Stimulated activated CD4-positive, alpha-beta T cell treated with anti-CD3 and anti-CD28 coated beads, Interleukin-12 subunit alpha, Interleukin-12 subunit beta, amount 100 ng/mL, for 48 hours (primary cell): ENCODE measurements around the gene TSPYL4.
"Not testable (repeated sequence)": the region's sequence is repeated elsewhere in the genome, so short reads cannot be mapped to it uniquely, and the experiment has no call there.

ENCODE experiments used
- DNase-seq, 3 donors: peaks; one replicate each; pipeline ENCODE4 v3.0.0-alpha.2; 2020; ENCODE audit warnings: low read depth in 2 of 3, low spot score in 1 of 3

The TSPYL4 gene

DNA sequence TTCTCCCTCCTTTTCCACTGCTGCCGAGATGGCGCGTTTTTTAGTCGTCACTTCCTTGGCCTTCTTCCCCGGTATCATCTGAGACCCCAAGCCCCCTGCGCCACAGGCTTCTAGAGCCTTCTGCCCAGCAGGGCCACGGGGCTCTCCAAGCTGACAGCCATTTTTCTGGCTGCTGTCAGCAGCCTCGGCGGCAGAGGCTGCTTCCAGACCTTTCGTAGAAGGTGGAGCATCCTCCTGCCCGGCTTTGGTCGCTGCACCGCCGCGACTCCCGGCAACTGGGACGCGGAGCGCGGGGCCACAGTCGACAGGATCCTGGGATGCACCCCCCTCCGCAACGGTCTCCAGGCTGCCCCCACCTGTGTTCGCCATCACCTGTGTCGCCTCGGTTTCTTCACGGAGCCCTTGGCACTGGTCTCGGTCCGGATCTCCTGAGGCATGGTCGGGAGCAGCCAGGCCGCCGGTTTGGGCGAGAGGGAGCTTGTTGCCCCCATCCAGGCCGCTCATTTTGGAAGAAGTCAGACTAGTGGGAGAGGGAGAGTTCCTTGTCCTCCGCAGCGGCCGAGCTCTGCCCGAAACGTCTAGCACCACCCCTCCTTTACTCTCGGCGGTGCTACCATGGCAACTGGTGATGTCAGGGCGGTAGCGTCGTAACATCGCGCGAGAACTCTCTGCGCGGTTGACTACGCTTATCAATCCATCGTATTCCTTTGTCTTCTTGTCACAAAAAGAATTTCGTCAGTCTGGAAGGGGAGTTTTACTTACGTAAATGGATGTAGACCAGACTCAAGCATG is at the start of gene TSPYL4:
Gene TSPYL4 (minus strand): TSS at position 571 of the 792 bp plus-strand sequence. CDS start 67 bp downstream, at position 504.
- DNase-seq, result peak; percentile 78 to 86 (median 80)

DNA sequence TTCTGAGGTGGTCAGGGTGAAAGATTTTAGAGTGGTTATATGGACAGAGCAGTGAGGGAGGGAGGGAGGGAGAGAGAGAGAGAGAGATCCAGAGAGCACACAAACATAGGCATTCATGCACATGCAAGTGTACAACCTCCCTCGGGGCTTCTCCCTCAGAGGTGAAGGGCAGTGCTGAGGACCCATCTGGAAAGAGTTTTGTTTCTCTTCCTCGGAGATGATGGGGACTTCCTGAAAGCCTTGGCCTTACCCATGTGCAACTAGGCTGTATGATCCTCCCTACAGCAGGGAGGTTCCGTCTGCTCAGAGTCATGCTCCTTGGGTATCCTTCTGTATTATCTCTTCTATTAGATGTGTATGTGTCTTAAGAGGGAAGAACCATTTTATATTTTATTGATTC is 47.2 kb upstream of the TSPYL4 start:
- no peak for DNase-seq

DNA sequence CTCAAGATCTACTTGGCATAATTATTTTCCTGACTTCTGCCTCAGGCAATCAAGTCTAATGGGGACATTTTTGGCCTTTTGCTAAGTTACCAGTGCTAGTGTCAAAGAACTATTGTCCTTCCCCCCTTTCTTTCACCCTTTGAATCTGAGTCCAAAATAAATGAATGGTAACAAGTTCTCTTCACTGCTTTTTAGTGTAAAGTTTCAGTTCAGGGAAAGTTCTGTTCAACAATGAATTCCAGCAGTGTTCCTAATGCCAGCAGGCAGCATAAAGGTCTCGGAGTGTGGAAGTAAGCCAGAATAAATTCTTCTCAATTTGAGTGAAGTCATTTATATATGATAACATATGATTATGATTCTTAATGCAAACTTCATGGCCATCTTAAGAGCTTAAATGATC is 46.7 kb upstream of the TSPYL4 start:
- DNase-seq, result no peak

DNA sequence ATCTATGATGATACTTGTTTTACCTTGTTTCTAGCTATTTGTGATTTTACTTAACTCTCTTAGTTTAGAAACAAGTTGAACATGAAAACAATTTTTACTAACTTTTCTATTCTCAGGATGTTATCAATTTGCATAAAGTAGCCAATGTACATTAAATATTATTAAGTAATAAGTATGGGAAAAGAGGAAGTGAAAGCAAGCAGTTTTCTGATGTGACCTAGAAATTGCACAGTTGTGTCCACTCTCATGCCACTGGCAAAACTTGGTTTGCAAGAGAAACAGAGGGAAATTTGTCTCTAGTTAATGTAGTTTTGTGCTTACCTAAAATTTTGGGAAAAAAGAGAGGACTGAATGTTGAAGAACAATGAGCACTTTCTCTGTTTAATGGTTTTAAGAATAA is 45.1 kb upstream of the TSPYL4 start:
- no peak for DNase-seq

DNA sequence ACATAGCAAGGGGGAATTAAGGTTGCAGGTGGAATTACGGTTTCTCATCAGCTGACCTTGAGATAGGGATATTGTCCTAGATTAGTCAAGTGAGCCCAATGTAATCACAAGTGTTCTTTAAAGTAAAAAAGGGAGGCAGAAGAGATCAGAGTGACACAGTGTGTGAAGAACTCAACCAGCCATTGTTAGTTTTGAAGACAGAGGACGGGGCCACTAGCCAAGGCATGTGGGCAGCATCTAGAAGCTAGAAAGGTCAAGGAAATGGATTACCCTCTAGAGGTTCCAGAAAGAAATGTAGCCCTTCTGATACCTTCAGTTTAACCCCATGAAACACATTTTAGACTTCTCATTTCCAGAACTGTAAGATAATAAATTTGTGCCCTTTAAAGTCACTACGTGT is 44.4 kb upstream of the TSPYL4 start:
- DNase-seq, result no peak

DNA sequence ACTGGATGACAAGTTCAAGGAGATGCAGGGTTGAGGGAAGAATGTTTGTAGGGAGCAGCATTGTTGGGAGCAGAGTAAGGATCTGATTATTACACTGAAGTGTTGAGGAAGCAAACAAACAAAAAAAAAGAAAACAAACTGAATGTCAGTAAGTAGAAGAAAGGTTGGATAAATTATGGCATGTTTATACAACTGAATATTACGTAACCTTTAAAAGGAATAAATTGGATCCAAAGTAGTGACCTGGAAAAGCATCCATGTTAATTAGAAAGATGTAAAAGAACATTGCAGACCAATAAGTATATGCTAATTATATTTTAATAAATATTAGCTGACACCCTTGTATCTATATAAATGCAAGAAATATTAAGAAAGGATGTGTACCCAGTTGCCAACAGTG is 38.7 kb upstream of the TSPYL4 start:
- no peak for DNase-seq

DNA sequence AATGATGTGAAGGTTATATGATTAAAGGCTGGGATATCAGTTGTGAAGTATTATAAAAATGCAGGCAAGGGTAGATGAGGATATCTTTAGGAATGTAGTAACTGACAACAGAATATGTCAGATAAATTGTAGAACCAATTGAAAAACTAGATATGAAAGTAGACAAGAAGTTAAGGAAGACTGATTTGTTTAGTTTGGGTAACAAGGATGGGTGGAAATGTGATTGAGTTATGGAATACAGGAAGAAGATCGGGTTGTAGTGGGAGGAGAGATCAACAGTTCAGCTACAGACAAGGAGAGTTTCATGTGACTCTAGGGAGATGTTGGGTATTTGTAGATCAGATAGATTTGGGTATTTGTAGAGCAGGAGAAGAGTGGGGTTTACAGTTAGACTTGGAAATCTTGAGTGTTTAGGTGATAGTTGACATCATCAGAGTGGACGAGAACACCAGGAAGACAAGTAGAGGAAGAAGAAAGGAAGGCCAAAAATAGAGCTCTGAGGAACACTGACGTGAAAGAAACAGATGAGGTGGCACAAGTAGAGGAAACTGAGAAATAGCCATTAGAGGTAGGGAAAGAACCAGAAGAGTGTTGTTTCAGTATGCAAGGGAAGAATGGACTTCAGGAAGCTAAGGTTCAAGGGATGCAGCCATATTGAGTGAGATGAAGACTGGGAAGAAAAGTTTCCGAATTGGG is 38.0 kb upstream of the TSPYL4 start:
- DNase-seq, result no peak

DNA sequence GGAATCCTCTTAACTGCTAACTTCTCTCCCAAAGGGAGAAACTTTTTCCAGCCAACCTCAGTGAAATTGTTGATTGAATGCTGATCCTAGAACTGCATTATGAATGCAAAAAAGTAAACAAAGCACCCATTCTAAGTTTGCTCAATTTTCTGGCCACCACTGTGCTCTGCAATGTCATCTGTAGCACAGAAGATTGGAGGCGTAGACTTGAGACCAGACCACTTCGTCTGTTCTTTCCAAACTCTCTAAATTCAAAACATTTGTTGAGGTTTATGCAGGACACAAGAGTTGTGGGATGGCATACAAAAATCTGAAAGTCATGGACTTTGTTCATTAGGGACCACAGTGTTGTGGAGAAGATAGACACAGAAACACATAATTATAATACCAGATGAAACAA is 36.9 kb upstream of the TSPYL4 start:
- no peak for DNase-seq

DNA sequence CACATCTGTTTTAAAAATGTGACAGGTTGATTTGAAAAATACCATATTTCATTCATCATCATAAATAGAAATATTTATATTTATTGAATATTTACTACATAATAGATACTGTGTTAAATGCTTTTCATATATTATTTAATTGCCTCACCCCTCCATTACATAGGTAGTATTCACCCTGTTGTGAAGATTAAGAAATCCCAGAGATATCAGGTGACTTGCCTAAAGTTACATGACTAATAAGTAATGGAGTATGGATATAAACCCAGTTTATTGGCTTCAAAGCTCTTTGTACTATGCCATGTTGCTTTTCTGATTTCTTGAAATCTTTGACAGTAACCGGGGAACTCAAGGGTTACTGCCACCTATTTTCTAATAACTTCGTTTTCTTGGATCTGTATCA is 36.0 kb upstream of the TSPYL4 start:
- no peak for DNase-seq

DNA sequence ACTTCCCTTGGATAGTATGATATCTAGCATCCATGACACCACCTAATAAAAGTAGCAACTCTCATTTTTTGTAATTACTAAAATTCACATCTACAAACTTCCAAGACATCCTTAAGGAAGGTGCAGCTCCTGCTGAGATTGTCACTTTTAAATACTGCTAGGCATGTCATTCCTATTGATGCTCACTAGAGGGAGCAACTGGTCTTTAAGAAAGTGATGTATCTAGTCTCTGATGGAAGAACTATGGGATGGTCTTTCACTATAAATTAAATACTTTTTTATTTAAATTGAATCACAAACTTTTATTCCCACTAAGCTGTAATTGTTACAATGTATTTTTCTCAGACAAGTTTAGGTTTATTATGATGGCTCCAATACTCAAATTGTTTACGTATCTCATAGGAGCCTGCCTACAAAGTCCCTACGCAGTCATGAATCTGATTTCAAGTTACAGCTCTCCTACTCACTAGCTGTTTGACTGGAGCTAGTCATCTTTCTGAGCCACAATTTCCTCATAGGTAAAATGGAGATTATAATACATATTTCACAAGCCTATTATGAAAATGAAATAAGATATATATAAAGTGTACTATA is 33.9 kb upstream of the TSPYL4 start:
- no peak for DNase-seq

DNA sequence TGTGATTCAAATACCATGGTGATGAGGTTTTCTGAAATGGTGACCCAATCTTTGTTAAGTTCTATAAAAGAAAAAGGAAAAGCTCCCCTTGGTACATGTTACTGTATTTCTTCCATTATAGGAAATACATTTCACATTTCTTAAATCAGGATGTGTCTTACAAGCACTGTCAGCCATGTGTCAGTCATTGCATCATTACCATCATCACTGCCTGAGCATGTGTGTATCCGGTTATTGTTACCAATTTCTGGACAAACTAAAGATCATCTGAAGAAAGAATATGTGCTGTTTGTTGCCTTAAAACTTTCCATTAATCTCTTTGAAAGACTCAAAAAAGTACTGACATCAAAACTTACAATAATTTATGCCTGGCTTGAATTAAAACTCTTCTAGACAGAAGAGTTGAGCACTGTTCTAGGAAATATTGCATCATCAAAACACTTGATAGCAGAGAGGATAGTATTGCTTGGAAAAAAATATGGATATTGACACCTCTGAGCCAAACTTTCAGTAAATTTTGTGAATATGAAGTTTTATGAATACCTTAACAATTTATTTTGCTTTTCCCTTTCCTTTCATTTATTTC is 33.0 kb upstream of the TSPYL4 start:
- no peak for DNase-seq

DNA sequence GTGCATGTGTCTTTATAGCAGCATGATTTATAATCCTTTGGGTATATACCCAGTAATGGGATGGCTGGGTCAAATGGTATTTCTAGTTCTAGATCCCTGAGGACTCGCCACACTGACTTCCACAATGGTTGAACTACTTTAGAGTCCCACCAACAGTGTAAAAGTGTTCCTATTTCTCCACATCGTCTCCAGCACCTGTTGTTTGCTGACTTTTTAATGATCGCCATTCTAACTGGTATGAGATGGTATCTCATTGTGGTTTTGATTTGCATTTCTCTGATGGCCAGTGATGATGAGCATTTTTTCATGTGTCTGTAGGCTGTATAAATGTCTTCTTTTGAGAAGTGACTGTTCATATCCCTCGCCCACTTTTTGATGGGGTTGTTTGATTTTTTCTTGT is 31.1 kb upstream of the TSPYL4 start:
- DNase-seq, result not testable (repeated sequence)

DNA sequence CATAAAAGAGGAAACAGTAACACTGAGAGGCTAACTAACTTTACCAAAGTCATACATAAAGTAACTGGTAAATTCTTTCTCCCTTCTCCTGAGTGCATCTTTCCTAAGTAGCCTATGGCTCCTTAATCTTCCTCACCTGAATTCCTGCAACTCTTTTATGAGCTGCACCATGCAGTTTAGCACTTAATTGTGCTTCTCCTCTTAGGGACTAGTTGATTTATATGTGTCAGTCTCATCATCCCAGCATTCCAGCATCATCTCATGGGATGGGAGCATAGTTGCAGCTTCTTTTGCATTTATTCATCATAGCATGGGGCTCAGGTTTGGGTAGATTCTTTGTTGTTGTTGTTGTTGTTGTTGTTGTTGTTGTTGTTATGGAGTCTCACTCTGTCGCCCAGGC is 29.3 kb upstream of the TSPYL4 start:
- no peak for DNase-seq

DNA sequence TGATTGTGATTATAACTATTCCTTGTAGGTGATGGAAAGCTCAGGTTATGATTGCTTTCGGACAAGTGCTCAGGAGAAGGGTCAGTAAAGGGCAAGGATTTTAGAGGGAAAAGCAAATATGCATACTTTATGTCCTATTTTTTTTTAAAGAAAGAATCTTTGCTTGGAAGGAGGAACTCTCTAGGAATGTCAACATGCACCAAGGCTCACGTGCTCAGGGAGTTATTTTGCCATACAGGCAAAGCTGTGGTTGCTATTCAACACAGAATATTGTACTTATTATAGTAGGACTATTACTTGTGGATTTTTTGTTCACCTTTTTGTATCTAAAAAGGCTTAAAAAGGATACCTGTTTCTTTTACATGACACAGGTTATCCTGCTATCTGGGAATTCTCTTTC is 28.8 kb upstream of the TSPYL4 start:
- DNase-seq, result no peak

DNA sequence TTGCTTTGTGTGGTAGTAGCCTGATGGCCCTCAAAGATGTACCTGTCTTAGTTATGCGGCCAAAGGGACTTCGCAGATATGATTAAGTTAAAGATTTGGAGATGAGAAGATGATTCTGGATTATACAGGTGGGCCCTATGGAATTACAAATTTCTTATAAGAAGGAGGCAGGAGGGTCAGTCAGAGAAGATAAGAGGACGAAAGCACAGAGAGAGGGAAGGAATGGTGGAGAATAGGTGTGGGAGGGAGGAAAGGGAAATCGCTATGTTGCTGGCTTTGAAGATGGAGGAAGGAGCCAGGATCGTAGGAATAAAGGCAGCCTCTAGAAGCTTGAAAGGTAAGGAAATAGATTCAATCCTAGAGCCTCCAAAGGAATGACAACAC is 27.1 kb upstream of the TSPYL4 start:
- no peak for DNase-seq

DNA sequence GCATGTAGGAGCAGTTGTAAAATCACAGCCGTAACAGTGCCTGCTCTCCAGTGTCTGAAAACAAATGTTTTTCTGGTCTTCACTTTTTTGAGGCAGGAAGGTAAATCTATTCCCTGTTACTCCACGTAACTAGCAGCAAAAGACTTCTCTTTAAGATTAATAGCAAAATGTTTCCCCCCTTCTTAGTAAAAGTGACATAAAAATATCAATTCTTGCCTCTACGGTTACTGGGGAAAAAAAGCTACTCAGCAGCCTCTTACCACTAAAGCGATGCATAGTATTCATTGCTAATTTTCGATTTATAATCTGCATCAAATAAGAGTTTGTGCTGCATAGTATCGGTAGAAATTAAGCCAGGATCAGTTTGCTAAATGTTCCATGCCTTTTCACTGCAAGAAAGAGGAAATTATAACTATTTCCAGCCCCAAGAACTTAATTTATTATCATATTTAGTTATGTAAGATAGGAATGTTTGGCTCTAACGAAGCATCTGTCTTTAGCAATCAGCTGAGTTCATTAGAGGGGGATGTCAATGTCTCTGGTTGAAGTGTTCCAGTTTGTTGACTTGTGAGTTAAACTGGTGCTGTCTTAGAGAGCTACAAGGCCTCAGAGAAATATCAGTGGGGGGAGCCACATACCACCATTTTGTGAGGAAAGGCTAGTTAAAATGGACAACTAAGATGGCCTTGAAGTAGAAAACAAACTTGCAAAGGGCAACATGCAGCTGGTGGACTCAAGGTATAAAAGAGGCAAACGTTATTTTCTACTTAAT is 26.5 kb upstream of the TSPYL4 start:
- no peak for DNase-seq

DNA sequence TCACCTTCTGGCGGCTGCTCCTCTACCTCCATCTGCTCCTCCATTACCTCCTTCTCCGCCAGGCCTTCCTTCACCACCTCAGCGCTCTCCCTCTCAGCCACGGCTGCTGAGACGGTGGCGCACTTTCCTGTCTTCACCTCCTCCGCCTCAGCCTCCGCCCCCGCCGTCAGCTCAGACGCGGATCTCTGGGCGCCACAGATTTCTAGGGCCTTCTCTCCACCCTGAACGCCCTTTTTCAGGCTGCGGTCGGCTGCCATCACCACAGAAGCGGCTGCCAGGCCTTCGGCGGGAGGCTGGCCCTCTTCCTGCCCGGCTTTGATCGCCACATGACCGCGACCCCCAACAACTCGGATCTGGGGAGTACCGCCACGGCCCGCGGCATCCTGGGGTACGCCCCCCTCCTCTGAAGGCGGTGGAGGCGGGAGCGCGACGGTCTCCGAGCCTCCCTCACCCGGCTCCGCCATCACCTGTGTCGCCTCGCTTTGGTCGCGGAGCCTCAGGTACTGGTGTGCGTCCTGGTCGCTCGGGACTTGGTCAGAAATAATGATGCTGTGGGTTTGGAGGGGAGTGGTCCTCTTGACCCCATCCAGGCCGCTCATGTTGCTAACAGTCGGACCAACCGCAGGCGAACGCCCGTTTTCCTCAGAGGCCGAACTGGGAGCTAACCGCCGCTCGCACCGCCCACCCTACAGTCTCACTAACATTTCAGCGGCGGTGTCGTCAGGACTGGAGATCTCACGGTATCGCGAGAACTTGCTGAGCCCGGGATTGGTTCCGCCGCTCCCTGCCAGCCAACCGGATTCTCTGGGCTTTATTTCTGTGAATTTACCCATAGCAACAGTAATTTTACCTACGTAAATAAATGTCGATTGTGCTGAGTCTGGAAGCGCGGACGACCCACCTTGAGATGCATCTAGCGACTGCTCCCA is 25.6 kb upstream of the TSPYL4 start, which contains the start of gene TSPYL1:
Gene TSPYL1 (minus strand): TSS at position 699 of the 929 bp plus-strand sequence. CDS start 100 bp downstream, at position 599.
- peak; percentile 87 to 90 (median 89) for DNase-seq

DNA sequence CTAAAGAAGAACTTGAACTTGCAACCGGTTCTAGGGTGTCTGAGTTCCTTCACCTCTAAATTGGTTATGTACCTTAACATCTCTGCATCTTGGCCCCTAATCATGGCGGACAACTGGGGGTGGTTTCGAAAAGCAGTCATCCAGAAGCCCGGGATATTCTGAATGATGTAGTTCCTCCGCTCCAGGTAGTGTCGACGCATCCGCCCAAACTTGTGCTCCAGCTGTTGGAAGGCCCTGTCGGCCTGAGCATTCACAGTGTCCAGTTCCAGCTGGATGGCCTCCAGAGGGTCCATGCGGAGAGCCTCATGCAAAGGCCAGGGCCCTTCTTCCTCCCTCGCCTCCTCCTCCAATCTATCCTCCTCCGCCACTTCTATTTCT is 25.0 kb upstream of the TSPYL4 start:
- DNase-seq, result peak in 1 of 3 donors; percentile 8

DNA sequence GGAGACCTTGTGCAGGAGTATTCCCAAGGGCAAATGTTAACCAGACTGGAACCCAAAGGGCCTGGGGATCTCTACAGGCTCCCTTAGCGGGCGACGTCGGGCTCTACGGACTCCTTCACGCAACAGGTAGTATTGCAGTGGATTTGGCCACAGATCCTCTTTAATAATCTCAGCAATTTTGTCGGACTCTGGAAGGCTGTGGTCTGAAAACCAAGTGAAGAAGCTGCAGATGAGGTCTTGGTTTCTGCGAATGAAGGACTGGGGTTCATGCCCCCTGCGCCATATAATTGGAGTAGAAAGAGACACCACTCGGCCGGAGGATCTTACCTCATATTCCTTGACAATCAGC is 24.6 kb upstream of the TSPYL4 start:
- DNase-seq, result no peak

DNA sequence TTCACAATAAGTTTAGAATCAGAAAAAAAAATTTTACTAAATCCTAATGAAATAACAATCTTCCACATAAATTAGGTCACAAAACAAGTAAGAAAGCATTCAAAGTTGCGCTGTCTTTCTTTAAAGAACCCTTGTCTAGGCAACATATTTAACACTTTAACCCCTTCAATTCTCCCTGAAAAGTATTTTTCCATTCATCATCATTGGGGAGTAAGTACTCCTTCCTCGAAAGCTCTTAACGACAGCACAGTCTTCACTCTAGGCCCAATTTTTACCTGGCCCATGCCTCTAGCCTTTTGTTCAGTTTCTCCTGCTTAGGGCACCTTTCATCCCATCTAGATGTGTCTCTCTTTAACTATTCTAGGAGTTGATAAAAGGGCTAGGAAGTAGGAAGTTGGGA is 23.2 kb upstream of the TSPYL4 start:
- DNase-seq, result no peak
